Dermis blood vessel endothelial cell (primary cell): ENCODE results near the gene ANK3. TPM values are rescaled to one million over a fixed set of nuclear protein-coding genes. Genes with fewer than 3 reads are reported as not detected.
A peak's percentile ranks its signal among the peaks of the same experiment; 100 is the strongest.

Experiments used
- DNase-seq: peaks from one replicate; pipeline ENCODE4 v3.0.0; 2010
- total RNA-seq: library from RNA; depleted of rRNA; stranded (reverse); fragments of >200 nt; gene quantifications from 2 replicates; pipeline ENCODE4 v1.2.3, GENCODE V29; 2014

The ANK3 gene
- total RNA-seq, 1 donor from 2014 or later, result 0.85 TPM

DNA sequence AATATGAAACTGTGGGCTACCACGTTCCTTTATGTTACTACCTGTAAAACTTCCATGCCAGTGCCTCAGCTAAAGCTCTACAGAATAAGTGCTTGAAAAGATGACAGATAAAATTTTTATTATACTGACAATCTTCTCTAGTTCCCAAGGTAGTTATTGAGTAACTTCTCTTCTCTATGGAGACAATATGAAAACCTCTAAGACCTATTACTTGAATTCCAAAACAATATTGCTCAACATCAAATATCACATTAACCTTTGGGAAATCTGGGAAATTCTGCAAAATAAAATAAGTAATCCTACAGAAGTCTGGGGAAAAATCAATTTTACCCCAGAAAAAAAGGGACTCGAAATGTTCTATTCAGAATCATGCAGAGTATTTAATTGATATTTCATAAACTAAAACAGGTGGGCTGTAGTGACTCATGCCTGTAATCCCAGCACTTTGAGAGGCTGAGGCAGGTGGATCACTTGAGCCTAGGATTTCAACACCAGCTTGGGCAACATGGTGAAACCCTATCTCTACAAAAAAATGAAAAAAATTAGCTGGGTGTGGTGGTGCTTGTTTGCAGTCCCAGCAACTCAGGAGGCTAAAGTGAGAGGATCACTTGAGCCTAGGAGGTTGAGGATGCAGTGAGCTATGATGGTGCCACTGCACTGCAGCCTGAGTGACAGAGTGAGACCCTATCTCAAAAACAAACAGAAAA lies 23.8 kb upstream of the ANK3 start:
- no peak for DNase-seq

DNA sequence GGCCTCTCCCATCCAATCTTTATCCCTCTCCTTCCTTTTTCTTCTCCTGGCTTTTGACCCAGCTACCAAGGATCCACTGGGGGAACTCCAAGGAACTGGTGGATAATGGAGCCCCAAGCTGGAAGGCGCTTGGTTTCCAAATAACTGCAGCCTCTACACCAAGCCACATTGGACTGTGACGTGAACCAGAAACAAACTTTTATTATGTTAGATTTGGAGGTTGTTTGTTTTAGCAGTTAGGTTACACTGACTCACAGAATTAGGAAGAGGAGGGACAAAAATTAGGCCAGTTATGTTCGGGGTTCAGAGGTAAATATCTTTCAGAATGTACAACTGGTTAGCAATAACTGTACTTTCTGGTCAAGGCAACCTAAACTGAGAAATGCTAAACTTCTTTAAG lies 21.3 kb upstream of the ANK3 start:
- DNase-seq, result no peak

DNA sequence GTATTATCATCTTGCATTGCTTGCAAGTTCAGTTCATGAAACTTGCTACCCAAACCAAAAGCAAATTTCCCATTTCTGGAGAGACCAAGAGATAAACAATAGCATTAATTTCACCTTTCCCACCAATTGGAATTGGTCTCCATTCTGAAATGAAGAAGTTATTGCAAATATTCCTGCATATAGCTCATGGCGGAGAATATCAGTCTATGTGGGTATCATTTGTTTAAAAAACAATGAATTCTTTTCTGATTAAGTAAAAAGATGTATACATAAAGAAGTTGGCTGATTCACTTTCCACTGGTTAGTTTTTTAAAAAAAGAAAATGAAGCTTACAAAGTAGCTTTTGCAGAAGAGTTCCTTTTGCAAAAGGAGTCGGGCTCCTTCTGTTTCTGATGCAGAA lies 19.5 kb upstream of the ANK3 start:
- DNase-seq, result no peak

DNA sequence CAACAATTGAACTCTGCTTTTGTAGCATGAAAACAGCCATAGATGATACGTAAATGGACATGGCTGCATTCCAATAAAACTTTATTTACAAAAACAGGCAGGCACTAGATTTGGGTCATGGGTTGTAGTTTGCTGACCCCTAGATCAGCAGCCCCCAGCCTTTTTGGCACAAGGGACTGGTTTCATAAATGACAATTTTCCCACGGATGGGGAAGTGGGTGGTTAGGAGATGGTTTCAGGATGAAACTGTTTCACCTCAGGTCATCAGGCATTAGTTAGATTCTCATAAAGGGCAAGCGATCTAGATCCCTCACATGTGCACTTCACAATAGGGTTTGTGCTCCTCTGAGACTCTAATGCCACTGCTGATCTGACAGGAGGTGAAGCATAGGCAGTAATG lies 16.5 kb upstream of the ANK3 start:
- DNase-seq, result no peak

DNA sequence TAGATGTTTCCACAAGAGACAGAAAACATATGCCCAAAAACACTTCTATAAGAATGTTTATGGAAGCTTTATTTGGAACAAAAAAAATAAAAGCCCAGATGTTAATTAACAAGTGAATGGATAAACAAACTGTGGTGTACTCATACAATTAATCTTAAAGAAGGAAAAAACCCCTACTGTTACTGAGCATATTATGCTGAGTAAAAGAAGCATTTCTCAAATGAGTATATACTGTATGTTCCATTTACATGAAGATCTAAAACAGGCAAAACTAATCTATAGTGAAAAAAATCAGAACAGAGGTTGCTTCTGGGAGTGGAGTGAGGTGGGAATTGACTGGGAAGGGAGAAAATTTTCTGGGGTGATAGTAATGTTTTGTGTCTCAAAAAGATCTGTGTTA lies 15.5 kb upstream of the ANK3 start:
- DNase-seq, result no peak

DNA sequence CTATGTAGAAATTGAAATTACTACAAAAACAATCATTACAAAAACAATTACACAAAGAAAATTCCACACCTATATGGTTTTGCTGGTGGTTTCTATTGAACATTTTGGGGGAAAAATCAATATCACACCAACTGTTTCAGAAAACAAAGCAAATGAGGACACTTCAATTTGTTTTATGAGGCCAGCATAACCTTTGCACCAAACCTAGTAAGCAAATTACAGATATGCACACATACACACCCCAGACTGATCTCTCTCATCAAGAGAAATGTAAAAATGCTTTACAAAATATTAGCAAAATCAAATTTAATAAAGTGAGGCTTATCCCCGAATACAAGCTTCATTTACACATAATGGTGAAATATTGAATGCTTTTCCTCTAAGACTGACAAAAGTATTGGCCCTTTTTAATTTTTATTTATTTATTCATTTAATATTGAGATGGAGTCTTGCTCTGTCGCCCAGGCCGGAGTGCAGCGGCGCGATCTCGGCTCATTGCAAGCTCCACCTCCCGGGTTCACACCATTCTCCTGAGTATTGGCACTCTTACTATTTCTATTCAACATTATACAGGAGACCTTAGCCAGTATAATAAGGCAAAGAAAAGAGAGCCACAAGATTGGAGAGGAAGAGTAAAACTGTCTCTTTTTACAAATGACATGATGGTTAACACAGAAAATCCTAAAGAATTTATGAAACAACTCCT lies 13.6 kb upstream of the ANK3 start:
- no peak for DNase-seq

DNA sequence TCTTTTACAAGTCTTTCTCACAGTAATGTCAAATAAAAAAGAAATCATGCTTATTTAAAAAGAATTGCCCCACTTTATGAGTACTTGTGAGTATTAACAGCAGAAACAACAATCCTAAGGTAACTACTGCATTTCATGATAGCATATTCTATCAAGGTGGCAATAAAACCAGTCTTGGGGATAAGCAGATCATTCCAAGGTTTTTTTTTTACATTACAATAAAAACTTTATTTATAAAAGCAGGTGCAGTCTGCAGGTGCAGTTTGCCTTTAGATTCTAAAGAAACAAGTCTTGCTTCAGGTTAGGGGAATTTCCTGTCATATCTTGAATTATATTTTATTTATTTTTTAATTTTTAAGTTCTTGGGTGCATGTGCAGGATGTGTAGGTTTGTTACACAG lies 10.7 kb upstream of the ANK3 start:
- DNase-seq, result no peak

DNA sequence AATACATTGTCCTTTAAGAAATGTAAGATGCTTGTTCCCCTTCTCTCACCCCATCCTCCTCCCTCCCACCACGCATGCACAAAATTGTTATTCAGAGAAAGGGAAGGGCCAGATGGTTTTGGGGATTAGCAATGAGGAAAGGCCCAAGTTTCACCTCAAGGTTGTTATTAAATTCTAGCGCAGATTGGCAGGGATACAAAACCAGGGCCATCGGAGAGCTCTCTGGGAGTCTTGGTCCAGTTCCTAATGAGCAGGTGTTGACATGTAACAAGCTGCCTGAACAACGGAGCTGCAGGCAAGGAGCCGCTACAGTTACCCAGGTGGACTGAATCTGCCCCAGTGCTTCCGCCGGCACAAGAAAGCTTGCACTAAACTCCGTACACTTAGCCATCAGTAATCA lies 9.7 kb upstream of the ANK3 start:
- DNase-seq, result no peak

DNA sequence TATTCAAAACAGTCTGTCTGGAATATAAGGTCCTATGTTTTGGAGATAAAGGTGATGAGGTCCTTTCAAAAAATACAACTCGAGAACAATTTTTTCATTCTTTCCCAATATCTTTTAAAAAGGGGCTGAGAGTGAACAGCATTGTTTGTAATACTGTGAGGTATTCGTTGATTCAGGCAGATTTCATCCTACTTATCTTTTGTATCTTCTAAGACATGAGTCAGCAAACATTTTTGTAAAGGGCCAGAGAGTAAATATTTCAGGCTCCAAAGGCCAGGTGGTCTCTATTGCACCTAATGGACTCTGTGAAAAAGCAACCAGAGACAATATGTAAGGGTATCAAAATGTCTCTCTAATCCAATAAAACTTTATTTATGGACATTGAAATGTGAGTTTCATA lies 8.1 kb upstream of the ANK3 start:
- no peak for DNase-seq

DNA sequence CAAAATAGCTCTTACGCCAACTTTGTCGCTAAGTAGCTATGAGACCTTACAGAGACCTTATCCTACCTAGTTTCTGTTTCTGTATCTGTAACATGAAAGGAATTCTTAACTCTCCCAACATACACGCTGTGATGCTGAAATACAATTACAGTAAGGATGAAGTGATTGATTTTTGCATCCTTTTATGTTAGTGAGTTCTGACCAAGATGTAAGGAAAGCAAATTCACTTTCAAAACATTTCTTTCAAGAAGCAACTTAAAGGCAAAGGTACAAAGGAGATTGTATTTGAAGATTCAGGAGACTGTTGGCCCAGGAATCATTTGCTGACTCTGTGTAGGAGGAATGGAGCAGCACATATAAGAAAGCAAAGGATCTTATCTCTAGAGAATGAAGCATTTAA lies 7.1 kb upstream of the ANK3 start:
- no peak for DNase-seq

DNA sequence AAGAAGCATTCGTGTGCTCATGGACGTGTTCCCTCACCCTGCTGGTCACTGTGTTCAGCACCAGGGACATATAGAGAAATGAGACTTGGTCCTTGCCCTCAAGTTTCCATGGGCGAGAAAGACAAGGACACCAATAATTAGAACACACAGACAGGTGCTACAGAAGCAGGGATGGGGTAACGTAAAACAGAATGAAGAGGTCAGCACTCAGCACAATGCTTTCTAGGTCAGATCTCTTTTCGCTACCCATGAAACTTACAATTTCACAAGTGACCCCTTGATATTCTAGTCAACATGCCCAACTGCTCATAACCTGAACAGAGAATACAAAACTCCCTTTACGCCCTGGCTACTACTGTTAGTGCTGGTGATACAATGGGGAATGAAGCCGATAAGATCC lies 6.0 kb upstream of the ANK3 start:
- no peak for DNase-seq

DNA sequence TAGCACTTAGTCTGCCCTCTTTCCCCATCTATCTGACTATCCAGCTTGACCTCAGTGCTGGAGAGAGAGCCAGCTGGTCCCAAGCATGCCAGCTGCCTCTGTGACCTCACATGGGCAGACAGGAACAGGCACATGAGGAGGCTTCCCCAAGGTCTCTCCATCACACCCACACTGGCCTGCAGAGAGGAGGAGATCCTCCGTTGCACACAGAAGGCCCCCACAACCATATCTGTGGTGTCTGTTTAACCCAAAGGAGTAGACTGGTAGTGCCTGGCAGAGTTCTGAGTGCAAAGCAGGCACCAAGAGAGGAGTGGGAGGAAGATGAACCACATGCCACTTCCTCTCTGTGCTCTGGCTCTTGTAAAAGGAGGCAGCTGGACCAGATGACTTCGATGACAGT lies 4.8 kb upstream of the ANK3 start:
- no peak for DNase-seq

DNA sequence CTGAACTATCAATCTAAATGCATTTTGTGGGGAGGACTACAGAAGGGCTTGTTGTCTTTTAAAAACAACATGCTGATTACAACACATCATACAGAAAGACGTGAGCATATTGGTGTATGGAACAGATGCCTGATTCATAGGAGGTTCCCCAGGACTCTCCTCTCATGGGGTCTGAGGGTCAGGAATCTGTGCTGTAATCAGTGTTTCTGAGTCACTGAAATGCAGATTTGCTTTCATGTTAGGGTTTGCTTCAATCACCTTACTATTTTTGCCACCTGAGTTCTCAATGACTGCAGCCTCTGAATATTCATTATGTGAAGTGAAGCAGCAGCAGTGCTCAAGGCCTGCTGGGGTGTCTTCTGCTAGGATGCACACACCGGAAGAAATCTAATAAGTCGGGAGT lies 550 bp upstream of the ANK3 start:
- DNase-seq, result peak; percentile 11

DNA sequence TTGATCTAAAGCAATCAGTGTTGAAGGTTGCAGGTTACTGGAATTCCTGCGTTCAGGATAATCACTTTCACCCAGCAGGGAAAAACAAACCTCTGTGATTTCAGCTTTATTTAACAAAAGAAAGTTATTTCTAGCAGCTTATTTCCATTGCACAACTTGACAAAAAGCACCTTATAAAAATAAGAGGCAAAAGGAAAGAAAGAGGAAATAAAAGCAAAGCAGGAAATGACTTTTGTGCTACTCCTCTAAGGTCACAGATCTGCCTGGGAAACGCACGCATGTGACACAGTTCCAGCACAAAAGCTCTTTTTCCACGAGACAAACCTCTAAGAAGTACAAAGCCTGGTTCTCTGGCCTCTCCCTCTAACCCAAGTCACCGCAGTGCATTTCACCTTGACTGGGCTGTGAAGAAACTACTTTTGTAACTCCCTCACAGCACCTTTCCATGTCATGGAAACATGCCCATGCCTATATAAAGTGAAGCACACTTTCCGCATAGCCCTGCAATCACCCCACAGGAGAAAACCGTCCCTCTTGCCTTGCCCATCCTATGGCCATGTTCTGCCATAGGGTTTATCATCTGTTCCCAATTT lies 870 bp downstream of the ANK3 start:
- peak; percentile 35 for DNase-seq

DNA sequence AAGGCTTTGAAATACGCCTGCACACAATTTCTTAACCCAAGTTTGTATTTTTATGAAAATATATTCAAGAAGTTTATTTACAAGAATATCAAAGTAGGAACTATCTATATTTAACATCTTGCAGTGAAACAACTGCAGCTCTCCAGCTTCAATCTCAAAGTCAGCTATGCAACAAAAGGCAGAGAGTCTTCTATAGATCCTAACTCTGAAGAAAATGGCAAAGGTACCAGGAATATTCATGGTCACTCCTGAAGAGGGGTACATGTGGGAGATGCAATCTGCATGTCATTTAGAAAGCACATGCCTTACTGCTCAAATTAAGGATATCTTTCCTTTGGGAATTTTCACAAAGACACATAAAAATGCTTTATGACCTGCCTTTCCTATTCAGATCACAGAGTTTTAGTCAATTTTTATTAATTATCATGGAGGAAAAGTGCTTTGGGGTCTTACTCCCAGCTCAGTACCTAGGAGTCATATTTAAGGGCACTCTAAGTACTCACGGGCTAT lies 1.5 kb downstream of the ANK3 start:
- no peak for DNase-seq

DNA sequence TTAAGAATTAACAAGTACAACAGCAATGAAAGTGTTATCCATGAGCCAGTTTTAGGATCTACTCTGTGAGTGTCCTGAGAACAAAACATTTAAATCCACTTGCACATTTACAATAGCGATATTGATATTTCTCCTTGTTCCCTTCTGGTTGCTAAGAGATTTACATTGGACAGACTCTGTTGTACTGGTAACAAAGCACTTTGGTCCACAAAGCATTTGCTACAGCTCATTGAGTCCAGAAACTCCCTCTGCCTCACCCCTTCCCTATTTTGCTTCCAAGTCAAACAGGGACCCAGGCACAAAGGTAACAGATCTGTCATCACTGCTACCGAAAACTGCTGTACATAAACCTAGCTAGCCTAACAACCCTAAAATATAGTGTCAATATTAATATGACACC lies 2.1 kb downstream of the ANK3 start:
- DNase-seq, result no peak

DNA sequence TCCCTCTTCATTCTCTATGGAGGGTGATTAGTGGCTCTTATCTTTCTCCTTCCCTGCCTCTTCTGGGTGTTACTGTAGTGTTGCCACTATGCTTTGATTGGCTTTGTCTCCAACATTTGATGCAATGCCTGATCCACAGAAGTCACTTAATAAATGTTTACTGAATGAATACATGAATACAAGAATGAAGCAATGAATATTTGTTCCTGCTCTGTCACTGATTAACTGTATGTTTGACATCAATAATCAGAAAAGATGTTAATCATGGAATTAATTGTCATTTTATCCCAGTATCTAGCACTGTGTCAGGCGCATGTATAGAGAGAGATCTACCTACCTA lies 4.3 kb downstream of the ANK3 start:
- DNase-seq, result no peak

DNA sequence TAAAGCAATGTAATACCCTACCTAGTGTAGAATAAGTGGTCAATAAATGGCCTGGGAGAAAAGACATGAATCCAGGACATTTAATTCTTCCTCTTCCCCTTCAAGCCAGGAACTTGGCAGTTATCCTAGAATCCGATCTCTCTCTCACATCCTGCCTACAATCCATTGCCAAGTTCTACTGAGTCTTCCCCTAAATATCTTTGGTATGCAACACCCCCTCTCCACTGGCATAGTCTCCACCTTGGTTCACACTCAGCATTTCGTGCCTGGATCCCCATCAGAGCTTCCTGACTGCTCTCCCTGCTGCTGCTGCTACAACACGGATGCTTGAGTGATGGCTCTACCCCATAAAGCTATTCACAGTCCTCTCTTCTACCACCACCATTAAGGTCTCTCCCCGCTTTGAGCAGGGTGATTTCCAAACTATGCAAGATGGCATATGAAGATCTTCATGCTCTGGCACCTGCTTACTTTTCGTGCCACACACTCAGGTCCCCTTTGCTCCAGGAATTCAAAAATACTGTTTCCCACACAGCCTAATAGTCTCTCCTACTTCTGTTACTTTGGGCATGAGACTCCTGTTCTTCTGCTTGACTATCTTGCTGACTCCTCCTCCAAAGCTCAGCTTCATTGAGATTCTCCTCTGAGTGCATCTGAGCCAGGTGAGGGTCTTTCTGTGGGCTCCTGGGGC lies 4.8 kb downstream of the ANK3 start:
- peak; percentile 91 for DNase-seq

DNA sequence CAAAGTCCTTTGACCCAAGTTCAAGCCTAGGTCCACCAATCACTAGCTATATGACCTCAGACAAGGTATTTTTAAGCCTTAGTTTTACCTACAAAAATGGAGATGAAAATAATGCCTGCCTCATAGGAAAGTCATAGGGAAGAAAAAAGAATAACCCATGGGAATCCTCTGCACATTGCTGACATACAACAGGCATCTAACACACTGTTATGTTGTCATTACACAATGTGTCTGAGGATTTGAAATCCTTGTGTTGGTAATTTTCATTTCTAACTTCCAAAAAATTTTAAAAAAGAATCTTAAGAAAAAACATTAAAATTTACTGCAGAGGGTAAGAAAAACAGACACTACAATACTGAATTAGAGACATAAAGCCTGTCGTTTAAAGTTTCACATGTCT lies 5.7 kb downstream of the ANK3 start:
- no peak for DNase-seq

DNA sequence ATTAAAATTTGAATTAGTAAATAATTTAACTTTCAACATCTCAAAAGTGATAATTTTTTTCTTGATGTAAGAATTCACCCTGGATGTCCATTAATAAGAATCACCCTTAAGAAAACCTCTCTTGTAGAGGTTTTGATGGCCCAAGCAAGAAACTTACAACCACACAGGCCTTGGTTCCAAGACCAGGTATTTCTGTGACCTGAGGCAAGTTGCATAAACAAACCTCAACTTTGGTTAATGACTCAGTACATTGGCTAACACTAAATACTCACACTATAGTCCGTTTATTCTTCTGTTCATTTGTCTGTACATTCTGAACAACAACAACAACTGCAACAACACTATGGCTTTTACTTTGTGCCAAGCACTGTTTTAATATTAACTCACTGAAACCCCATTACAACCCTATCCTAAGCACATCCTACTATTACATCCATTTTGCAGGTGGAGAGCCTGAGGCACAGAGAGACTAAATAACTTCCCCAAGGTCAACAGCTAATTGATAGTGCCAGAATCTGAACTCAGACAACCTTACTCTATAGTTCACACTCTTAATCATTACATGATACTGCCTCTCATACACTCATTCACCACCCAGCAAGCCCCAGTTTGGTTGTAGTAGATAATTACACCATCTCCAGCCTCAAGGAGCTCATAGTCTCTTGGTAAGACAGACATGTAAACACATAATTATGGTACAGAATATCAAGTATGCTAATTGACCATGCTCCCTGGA lies 6.6 kb downstream of the ANK3 start:
- DNase-seq, result no peak

DNA sequence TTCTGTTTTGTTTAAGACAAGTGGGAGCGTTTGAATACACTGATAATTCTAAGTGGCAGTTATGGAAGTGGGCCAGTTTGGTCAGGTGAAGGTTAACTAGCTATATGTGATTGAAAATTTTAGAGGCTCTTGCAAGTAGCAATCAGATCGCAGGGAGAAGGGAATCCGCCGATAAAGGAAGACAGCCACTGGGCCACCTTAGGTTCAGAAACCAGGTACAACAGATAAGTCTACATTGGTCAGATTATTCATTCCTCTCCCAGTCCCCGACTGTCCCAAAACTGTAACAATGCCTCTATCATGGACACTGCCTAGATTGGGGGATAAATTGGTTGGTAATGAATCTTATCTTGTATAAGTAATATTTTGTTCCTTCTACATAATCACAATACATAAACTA lies 8.9 kb downstream of the ANK3 start:
- no peak for DNase-seq

DNA sequence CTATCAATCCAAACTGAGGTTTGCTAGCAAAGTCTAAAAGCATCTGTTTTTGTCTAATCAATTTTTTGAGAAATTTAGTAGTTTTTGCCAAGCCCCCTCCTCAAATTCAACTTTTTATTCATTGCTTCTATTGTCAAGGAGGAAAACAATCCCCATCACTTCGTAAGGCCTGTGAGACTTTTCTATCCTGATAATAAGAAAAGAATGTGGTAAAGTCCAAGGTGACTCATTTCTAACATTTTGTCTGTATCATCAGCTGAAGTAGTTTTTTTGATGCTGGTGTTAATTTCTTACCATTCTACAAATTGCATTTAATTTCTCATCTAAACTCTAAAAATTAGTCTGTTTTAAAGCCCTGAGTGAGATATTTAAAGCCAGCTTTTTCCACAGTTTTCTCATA lies 11.7 kb downstream of the ANK3 start:
- DNase-seq, result peak; percentile 7

DNA sequence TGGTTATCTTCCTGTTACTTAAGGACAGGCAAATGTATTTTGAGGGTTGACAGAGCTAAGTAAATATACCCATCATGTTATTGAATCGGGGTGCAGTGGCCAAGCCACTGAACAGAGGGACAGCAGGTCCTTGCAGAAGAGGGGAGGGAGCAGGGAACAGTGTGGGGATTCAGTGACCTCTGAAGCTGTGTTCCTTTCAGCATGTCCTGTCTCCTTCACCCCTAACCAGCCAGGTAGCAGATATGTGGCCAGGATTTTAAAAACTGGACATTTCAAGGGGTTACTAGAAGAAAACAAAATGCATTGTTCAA lies 12.7 kb downstream of the ANK3 start:
- no peak for DNase-seq
